ENCODE data around the gene ARX. TPM values are rescaled to one million over a fixed set of nuclear protein-coding genes. Genes with fewer than 3 reads are reported as not detected.

The ARX gene
- total and polyA plus RNA-seq, 2 donors (not counting 3 experiments of a cell fraction or from before 2014, with no cell fraction given), result not detected

DNA sequence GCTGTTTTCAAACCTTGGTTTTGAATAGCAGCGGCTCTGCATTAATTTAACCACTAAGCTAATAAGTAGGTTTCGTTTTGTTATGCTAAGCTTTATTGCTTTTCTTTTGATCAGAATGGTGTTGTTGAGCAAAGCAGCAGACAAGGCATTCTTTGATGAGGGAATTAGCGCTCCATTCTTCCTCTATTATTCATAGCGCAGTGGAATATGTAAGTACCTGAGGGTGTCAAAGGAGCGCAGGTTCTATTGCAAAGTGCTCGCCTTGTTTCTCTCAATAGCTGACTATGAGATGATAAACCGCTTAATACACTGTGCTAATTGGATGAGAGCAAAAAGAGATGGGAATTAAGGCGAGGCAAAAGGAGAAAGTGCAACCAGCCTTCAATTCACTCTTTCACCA, 16.3 kb downstream of the ARX start:
- FAIRE-seq, result no peak
- no peak overlapping the region for H3K27ac ChIP-seq (ENCODE audit: insufficient read depth, low read depth, low read length)
- POLR2A ChIA-PET, result no interaction called here
- no peaks in the 10 kb centered on the region for H4K20me1 ChIP-seq (replicated peaks; ENCODE audit: control insufficient read depth, extremely low read depth, insufficient read depth, low read length)
- no peaks in the 10 kb centered on the region for H3K9me1 ChIP-seq (replicated peaks; ENCODE audit: control insufficient read depth, extremely low read depth, insufficient read depth, low read length)
- no peak for DNase-seq (ENCODE audit: low read depth, low spot score)
- CTCF ChIA-PET, result interaction anchor here (1.2 kb wide), 1 partner anchor 161 kb away, joined by 4 read pairs; no protein-coding TSS in a partner anchor
- H3K9ac ChIP-seq (replicated peaks; ENCODE audit: extremely low read depth, insufficient read depth, low read length), result no peak overlapping the region
- H3K4me1 ChIP-seq (ENCODE audit: control insufficient read depth, extremely low read depth, insufficient read depth, low read length), result peaks cover 5% of the 10 kb centered on the region
- dilution Hi-C loops (cut with MboI; ENCODE audit: extremely low pct_ligation_motif_present, low sequenced_read_pairs), result no loop called here
- H3K27me3 ChIP-seq (ENCODE audit: control insufficient read depth in 2 of 2, insufficient read depth in 2 of 2, low read length in 2 of 2), result peaks cover 13 to 28% of the 10 kb centered on the region in 2 experiments
- H3K9me3 ChIP-seq (replicated peaks; ENCODE audit: control insufficient read depth, insufficient read depth, low read length), result no peaks in the 10 kb centered on the region
- no peaks in the 10 kb centered on the region for H3K36me3 ChIP-seq (ENCODE audit: control insufficient read depth in 2 of 2, extremely low read depth in 1 of 2, insufficient read depth in 2 of 2, low read length in 2 of 2)
- no peaks in the 10 kb centered on the region for H3K79me2 ChIP-seq (ENCODE audit: control insufficient read depth, insufficient read depth, low read length)
- H3K4me2 ChIP-seq (ENCODE audit: insufficient read depth, low read length), result no peak overlapping the region
- H2AFZ ChIP-seq (ENCODE audit: low read depth, low read length), result no peak overlapping the region
- no TSS peak for BruUV-seq (replicated peaks)
- TF ChIP-seq, protein P1, sequence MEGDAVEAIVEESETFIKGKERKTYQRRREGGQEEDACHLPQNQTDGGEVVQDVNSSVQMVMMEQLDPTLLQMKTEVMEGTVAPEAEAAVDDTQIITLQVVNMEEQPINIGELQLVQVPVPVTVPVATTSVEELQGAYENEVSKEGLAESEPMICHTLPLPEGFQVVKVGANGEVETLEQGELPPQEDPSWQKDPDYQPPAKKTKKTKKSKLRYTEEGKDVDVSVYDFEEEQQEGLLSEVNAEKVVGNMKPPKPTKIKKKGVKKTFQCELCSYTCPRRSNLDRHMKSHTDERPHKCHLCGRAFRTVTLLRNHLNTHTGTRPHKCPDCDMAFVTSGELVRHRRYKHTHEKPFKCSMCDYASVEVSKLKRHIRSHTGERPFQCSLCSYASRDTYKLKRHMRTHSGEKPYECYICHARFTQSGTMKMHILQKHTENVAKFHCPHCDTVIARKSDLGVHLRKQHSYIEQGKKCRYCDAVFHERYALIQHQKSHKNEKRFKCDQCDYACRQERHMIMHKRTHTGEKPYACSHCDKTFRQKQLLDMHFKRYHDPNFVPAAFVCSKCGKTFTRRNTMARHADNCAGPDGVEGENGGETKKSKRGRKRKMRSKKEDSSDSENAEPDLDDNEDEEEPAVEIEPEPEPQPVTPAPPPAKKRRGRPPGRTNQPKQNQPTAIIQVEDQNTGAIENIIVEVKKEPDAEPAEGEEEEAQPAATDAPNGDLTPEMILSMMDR (IDR thresholded peaks at IDR 0.05; ENCODE audit: extremely low read depth in 1 of 2, insufficient read depth in 1 of 2, low read depth in 1 of 2, low read length in 2 of 2), result no peak
- TF ChIP-seq EZH2 (IDR thresholded peaks at IDR 0.05; ENCODE audit: borderline replicate concordance, low read depth, low read length, severe bottlenecking) (no peak), MYC (IDR thresholded peaks at IDR 0.05; ENCODE audit: low read depth, low read length) (no peak), JUN (IDR thresholded peaks at IDR 0.05; ENCODE audit: borderline replicate concordance, insufficient read depth, insufficient read length, low read depth) (no peak), FOS (IDR thresholded peaks at IDR 0.05; ENCODE audit: borderline replicate concordance, insufficient read depth, low read length) (no peak), POLR2AphosphoS5 (IDR thresholded peaks at IDR 0.05; ENCODE audit: insufficient read depth, low read depth, low read length) (no peak), GATA2 (IDR thresholded peaks at IDR 0.05; ENCODE audit: insufficient read depth, insufficient read length, low read depth, low read length) (no peak), POLR2A (IDR thresholded peaks at IDR 0.05; ENCODE audit: low read depth, low read length) (no peak)
- TF ChIP-seq, protein P2, sequence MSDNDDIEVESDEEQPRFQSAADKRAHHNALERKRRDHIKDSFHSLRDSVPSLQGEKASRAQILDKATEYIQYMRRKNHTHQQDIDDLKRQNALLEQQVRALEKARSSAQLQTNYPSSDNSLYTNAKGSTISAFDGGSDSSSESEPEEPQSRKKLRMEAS (IDR thresholded peaks at IDR 0.05; ENCODE audit: insufficient read depth, insufficient read length), result no peak
- intact Hi-C loops (cut with micrococcal nuclease), result no loop called here
- no peak overlapping the region for H3K4me3 ChIP-seq (replicated peaks in 1 of 3; ENCODE audit: insufficient read depth in 1 of 3, low read depth in 1 of 3, low read length in 3 of 3)
